Measurements from ENCODE around the gene SETDB2. TPM values are rescaled to one million over a fixed set of nuclear protein-coding genes. Genes with fewer than 3 reads are reported as not detected.

Gene SETDB2
- total RNA-seq, 1 donor from 2014 or later, result 8.6 TPM

- Histone ChIP-seq H3K27ac (no peak overlapping the region), H3K4me1 (no peaks in the 10 kb centered on the region), H3K27me3 (no peaks in the 10 kb centered on the region), H3K9me3 (no peaks in the 10 kb centered on the region), H3K4me3 (no peak overlapping the region), H3K36me3 (peaks cover 0 to 17% of the 10 kb centered on the region in 2 donors)
- intact Hi-C loops (cut with DNase I), result no loop called here
- TF ChIP-seq POLR2A (IDR thresholded peaks at IDR 0.05), result no peak
- TF ChIP-seq CTCF (IDR thresholded peaks at IDR 0.05), result no peak
- TF ChIP-seq POLR2AphosphoS5 (IDR thresholded peaks at IDR 0.05; ENCODE audit: insufficient read depth in 1 of 2, low read depth in 1 of 2), result no peak
- no peak for DNase-seq (ENCODE audit: extremely low spot score in 2 of 2)
Measured at GRCh38 chr13:49527123-49527522, 83.0 kb downstream of the SETDB2 start.

GRCh38 chr13:49528161-49528560, 84.1 kb downstream of the SETDB2 start:
- Histone ChIP-seq H3K27me3 (no peaks in the 10 kb centered on the region), H3K9me3 (no peaks in the 10 kb centered on the region), H3K27ac (no peak overlapping the region), H3K36me3 (peaks cover 0 to 8% of the 10 kb centered on the region in 2 donors), H3K4me1 (no peaks in the 10 kb centered on the region), H3K4me3 (no peak overlapping the region)
- no peak for TF ChIP-seq POLR2AphosphoS5 (IDR thresholded peaks at IDR 0.05; ENCODE audit: insufficient read depth in 1 of 2, low read depth in 1 of 2)
- no peak for TF ChIP-seq POLR2A (IDR thresholded peaks at IDR 0.05)
- no peak for TF ChIP-seq CTCF (IDR thresholded peaks at IDR 0.05)
- intact Hi-C loops (cut with DNase I), result no loop called here
- no peak for DNase-seq (ENCODE audit: extremely low spot score in 2 of 2)

- no peak for DNase-seq (ENCODE audit: extremely low spot score in 2 of 2)
- TF ChIP-seq POLR2AphosphoS5 (IDR thresholded peaks at IDR 0.05; ENCODE audit: insufficient read depth in 1 of 2, low read depth in 1 of 2) (no peak), CTCF (IDR thresholded peaks at IDR 0.05) (no peak), POLR2A (IDR thresholded peaks at IDR 0.05) (no peak)
- H3K9me3 ChIP-seq, result no peaks in the 10 kb centered on the region
- H3K36me3 ChIP-seq, result peaks cover 0 to 9% of the 10 kb centered on the region in 2 donors
- no peak overlapping the region for H3K27ac ChIP-seq
- H3K4me1 ChIP-seq, result no peaks in the 10 kb centered on the region
- no peak overlapping the region for H3K4me3 ChIP-seq
- intact Hi-C loops (cut with DNase I), result no loop called here
- H3K27me3 ChIP-seq, result no peaks in the 10 kb centered on the region
Measured at GRCh38 chr13:49530457-49530856, 86.4 kb downstream of the SETDB2 start.

GRCh38 chr13:49532593-49532992, 88.5 kb downstream of the SETDB2 start:
- Histone ChIP-seq H3K27ac (no peak overlapping the region), H3K9me3 (no peaks in the 10 kb centered on the region), H3K27me3 (no peaks in the 10 kb centered on the region), H3K4me3 (no peak overlapping the region), H3K4me1 (no peaks in the 10 kb centered on the region), H3K36me3 (peaks cover 0 to 9% of the 10 kb centered on the region in 2 donors)
- DNase-seq (ENCODE audit: extremely low spot score in 2 of 2), result no peak
- TF ChIP-seq POLR2AphosphoS5 (IDR thresholded peaks at IDR 0.05; ENCODE audit: insufficient read depth in 1 of 2, low read depth in 1 of 2) (no peak), CTCF (IDR thresholded peaks at IDR 0.05) (no peak), POLR2A (IDR thresholded peaks at IDR 0.05) (no peak)
- intact Hi-C loops (cut with DNase I), result no loop called here

- Histone ChIP-seq H3K36me3 (peaks cover 0 to 9% of the 10 kb centered on the region in 2 donors), H3K9me3 (no peaks in the 10 kb centered on the region), H3K27ac (no peak overlapping the region), H3K4me1 (no peaks in the 10 kb centered on the region), H3K27me3 (no peaks in the 10 kb centered on the region), H3K4me3 (no peak overlapping the region)
- TF ChIP-seq POLR2A (IDR thresholded peaks at IDR 0.05), result no peak
- no peak for TF ChIP-seq CTCF (IDR thresholded peaks at IDR 0.05)
- TF ChIP-seq POLR2AphosphoS5 (IDR thresholded peaks at IDR 0.05; ENCODE audit: insufficient read depth in 1 of 2, low read depth in 1 of 2), result no peak
- intact Hi-C loops (cut with DNase I), result no loop called here
- no peak for DNase-seq (ENCODE audit: extremely low spot score in 2 of 2)
Measured at GRCh38 chr13:49533011-49533410, 88.9 kb downstream of the SETDB2 start.

All from vagina (tissue), 2 donors.